GM21528 (cell line): ENCODE measurements around the gene PLEK.
"Not testable (repeated sequence)": the region's sequence is repeated elsewhere in the genome, so short reads cannot be mapped to it uniquely, and the experiment has no call there.

Experiments used
- ATAC-seq: cut with Tn5 transposase; IDR thresholded peaks from one replicate; pipeline ENCODE4 v1.9.1; 2021; ENCODE audit warnings: mild to moderate bottlenecking, moderate library complexity; ENCODE audit not compliant: unreplicated experiment, low FRiP score

Gene PLEK

GRCh38 chr2:68351997-68352396 is 13.1 kb upstream of the PLEK start:
- ATAC-seq: no peak

- no peak for ATAC-seq
Observed at GRCh38 chr2:68352651-68353391, 12.3 kb upstream of the PLEK start.

GRCh38 chr2:68356599-68357239 is 8.4 kb upstream of the PLEK start:
- no peak for ATAC-seq

- ATAC-seq: peak; percentile 44
Observed at GRCh38 chr2:68357605-68358337, 7.3 kb upstream of the PLEK start.

- no peak for ATAC-seq
Observed at GRCh38 chr2:68359889-68360288, 5.2 kb upstream of the PLEK start.

GRCh38 chr2:68362069-68362468 is 3.0 kb upstream of the PLEK start:
- peak; percentile 46 for ATAC-seq

GRCh38 chr2:68362749-68363148 is 2.3 kb upstream of the PLEK start:
- ATAC-seq: no peak

GRCh38 chr2:68363721-68364120 is 1.4 kb upstream of the PLEK start:
- no peak for ATAC-seq

- ATAC-seq: peak; percentile 44
Observed at GRCh38 chr2:68366083-68366560, 1.0 kb downstream of the PLEK start.

GRCh38 chr2:68367953-68368653 is 3.0 kb downstream of the PLEK start:
- ATAC-seq: no peak

- ATAC-seq: no peak
Observed at GRCh38 chr2:68368654-68369336, 3.7 kb downstream of the PLEK start.

- ATAC-seq: no peak
Observed at GRCh38 chr2:68369337-68369734, 4.3 kb downstream of the PLEK start.

- no peak for ATAC-seq
Observed at GRCh38 chr2:68371138-68371537, 6.1 kb downstream of the PLEK start.

GRCh38 chr2:68371581-68371980 is 6.5 kb downstream of the PLEK start:
- ATAC-seq: no peak

GRCh38 chr2:68372485-68372884 is 7.4 kb downstream of the PLEK start:
- ATAC-seq: no peak

GRCh38 chr2:68374184-68374583 is 9.1 kb downstream of the PLEK start:
- no peak for ATAC-seq

- no peak for ATAC-seq
Observed at GRCh38 chr2:68375582-68375981, 10.5 kb downstream of the PLEK start.

GRCh38 chr2:68377137-68377780 is 12.2 kb downstream of the PLEK start:
- peak; percentile 46 for ATAC-seq

- not testable (repeated sequence) for ATAC-seq
Observed at GRCh38 chr2:68378779-68379178, 13.7 kb downstream of the PLEK start.
